Mucosa of stomach (tissue), 1 donor: ENCODE results near the gene CNDP1.
"Not testable (repeated sequence)": the region's sequence is repeated elsewhere in the genome, so short reads cannot be mapped to it uniquely, and the experiment has no call there.

Experiments used
- H3K27me3 ChIP-seq: one replicate; pipeline ENCODE4 v1.7.0; 2013; ENCODE audit warnings: mild to moderate bottlenecking, low read length; ENCODE audit not compliant: control insufficient read depth, insufficient read depth
- H3K36me3 ChIP-seq: one replicate; pipeline ENCODE4 v1.7.0; 2013; ENCODE audit warnings: low read length; ENCODE audit not compliant: control insufficient read depth, insufficient read depth
- H3K4me1 ChIP-seq: one replicate; pipeline ENCODE4 v1.7.0; 2013; ENCODE audit warnings: mild to moderate bottlenecking, low read length; ENCODE audit not compliant: control insufficient read depth, insufficient read depth
- H3K4me3 ChIP-seq: one replicate; pipeline ENCODE4 v1.7.0; 2013; ENCODE audit warnings: low read length
- H3K9ac ChIP-seq: one replicate; pipeline ENCODE4 v1.7.0; 2013; ENCODE audit warnings: mild to moderate bottlenecking, low read length, moderate library complexity
- H3K9me3 ChIP-seq: one replicate; pipeline ENCODE4 v1.7.0; 2013; ENCODE audit warnings: mild to moderate bottlenecking, low read length, moderate library complexity; ENCODE audit not compliant: control insufficient read depth
- donor health status: Pancreatic carcinoma.

Gene CNDP1

DNA sequence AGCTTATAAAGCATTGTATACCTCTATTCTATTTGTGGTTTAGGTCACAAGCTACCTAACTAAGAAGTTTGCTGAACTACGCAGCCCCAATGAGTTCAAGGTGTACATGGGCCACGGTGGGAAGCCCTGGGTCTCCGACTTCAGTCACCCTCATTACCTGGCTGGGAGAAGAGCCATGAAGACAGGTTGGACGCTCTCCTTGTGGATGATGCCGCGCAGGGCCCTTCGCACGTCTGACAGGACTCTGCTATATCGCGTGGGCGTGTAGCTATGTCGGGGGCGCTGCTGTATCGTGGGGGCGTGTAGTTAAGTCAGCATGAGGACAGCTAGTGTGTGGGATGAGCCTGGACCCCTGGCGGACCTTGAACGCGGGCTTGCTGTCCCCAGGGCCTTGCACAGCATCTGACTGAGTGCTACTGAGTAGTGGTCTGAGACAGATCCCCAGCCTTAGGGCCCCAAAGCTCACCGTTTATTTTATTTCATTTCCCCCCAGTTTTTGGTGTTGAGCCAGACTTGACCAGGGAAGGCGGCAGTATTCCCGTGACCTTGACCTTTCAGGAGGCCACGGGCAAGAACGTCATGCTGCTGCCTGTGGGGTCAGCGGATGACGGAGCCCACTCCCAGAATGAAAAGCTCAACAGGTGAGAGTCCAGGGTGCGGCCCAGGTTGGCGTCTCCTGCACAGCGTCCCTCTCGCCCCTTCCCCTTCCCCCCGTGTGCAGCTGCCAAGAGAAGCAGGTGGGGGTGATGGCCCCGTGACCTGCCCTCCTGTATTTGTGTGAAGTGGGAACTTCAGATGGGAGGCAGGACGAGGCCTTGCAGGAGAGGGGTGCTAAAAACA lies 15.6 kb upstream of the CNDP1 start:
- Histone ChIP-seq H3K36me3 (peaks cover 25% of the 10 kb centered on the region), H3K9me3 (no peaks in the 10 kb centered on the region), H3K4me3 (no peak overlapping the region), H3K9ac (no peak overlapping the region), H3K4me1 (peaks cover 7% of the 10 kb centered on the region), H3K27me3 (no peaks in the 10 kb centered on the region)

DNA sequence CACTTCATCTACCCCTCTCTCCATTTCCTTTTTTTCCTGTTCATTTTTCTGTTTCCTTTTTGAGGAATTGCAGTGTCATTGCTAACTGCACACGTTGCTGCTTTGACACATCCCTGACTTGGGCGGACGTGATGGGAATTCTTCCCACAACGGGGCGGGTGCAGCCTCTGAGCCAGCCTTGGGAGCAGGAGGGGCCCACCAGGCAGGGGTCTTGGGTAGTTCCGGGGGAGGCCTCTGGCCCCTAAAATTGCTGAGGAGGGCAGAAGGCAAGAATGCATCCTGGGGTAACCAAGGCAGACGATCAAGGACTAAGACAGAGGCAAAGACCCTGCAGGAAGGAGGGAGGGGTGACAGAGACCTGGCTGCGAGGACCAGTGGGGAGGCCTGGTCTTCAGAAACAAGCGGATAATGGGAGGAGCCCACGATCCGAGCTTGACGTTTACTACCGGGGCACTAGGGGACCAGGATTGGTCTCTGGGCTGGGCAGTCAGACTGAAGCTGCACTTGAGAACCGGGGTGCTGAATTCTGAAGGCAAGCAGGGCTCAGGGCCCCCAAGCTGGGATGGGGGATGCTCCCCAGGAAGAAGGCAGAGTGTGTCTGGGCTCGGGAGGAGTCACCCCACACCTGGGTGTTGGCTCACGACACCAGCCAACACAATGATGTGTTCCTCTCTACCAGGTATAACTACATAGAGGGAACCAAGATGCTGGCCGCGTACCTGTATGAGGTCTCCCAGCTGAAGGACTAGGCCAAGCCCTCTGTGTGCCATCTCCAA lies 14.8 kb upstream of the CNDP1 start:
- H3K4me1 ChIP-seq: peaks cover 7% of the 10 kb centered on the region
- H3K9ac ChIP-seq: no peak overlapping the region
- H3K36me3 ChIP-seq: peaks cover 25% of the 10 kb centered on the region
- H3K9me3 ChIP-seq: no peaks in the 10 kb centered on the region
- no peak overlapping the region for H3K4me3 ChIP-seq
- H3K27me3 ChIP-seq: no peaks in the 10 kb centered on the region

DNA sequence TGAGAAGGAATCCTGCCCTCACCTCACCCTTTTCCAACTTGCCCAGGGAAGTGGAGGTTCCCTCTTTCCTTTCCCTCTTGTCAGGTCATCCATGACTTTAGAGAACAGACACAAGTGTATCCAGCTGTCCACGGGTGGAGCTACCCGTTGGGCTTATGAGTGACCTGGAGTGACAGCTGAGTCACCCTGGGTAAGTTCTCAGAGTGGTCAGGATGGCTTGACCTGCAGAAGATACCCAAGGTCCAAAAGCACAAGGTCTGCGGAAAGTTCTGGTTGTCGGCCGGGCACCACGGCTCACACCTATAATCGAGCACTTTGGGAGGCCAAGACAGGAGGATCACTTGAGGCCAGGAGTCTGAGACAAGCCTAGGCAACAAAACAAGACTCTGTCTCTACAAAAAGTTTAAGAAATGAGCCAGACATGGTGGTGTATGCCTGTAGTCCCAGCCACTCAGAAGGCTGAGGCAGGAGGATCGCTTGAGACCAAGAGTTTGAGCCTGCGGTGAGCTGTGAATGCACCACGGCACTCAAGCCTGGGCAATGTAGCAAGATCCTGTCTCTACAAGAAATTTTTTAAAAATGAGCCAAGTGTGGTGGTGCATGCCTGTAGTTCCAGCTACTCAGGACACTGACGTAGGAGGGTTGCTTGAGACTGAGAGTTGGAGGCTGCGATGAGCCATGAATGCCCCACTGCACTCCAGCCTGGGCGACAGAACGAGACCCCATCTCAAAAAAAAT lies 14.0 kb upstream of the CNDP1 start:
- no peaks in the 10 kb centered on the region for H3K27me3 ChIP-seq
- peaks cover 8% of the 10 kb centered on the region for H3K4me1 ChIP-seq
- H3K36me3 ChIP-seq: peaks cover 25% of the 10 kb centered on the region
- no peak overlapping the region for H3K4me3 ChIP-seq
- H3K9ac ChIP-seq: no peak overlapping the region
- no peaks in the 10 kb centered on the region for H3K9me3 ChIP-seq

DNA sequence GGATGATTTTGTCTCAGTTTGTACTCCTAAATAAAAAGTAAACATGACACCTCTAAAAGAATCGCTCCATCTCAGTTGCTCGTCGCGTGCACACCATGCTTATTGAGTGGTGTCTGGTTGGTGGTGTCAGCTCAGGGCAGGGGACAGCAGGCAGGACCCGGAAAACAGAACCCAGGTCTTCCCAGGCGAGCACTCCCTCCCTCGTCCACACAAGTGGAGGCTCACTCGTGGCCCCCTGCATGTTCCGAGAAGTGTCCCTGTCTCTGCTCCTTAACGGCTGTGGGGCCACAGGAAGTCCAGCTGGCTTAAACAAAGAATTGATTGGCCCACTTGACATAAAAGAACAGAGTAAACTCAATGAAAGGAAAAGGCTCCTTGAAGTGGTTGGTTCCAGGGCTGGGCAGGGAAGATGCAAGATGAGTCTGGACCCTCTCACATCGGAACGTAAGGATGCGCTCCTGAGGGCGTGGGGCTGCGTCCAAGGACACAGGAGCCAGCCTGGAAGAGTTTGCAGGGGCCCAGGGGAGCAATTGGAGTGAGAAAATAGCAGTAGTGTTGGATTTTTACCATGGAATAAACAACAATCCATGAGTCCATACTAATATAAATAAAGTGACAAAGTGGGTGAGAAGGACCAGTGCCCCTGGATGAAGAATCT lies 13.1 kb upstream of the CNDP1 start:
- Histone ChIP-seq H3K36me3 (peaks cover 17% of the 10 kb centered on the region), H3K4me3 (no peak overlapping the region)

DNA sequence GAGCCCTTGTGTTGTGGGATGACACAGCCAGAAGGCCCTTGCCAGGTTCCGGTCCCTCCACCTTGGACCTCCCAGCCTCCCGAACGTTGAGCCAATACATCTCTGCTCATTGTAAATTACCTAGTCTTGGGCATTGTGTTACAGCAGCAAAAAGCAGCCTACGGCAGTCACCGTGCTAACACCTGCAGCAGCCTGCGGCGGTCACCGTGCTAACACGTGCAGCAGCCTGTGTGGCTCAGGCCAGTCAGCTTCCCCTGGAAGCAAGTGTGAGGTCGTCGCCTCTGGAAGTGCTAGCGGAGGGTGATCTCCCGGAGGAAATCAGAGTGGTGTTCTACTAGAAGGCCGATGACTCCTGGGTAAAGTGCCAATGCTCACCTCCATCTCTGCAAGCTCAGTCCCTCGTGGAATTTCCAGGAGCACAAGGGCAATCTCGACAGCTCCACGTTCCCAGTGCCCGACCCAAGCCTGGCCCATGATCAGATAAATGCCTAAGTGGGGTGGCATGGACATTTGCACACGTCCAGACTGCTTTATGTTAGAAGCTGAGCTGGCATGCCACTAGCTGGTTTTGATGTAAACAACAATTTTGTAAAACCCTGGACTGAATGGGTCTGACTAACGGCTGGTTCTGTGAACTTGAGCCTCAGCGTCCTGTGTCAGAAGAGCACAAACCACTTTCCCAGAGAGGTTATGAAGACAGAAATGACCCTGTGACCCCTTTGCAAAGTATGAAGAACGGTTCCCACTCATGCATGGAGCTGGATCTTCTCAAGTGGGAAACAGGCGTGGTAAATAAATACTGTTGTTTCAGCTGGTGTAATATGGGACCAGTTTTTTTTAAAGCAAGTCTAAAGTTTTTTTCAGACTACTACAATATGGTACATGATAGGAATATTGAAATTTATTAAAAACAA lies 11.4 kb upstream of the CNDP1 start:
- peaks cover 9% of the 10 kb centered on the region for H3K4me1 ChIP-seq
- H3K4me3 ChIP-seq: no peak overlapping the region
- H3K27me3 ChIP-seq: no peaks in the 10 kb centered on the region
- H3K9ac ChIP-seq: no peak overlapping the region
- no peaks in the 10 kb centered on the region for H3K9me3 ChIP-seq
- H3K36me3 ChIP-seq: peaks cover 13% of the 10 kb centered on the region

More for the DNA sequence above, 13.1 kb upstream of the CNDP1 start:
- Histone ChIP-seq H3K27me3 (no peaks in the 10 kb centered on the region), H3K4me1 (peaks cover 16% of the 10 kb centered on the region), H3K9ac (no peak overlapping the region), H3K9me3 (no peaks in the 10 kb centered on the region)

DNA sequence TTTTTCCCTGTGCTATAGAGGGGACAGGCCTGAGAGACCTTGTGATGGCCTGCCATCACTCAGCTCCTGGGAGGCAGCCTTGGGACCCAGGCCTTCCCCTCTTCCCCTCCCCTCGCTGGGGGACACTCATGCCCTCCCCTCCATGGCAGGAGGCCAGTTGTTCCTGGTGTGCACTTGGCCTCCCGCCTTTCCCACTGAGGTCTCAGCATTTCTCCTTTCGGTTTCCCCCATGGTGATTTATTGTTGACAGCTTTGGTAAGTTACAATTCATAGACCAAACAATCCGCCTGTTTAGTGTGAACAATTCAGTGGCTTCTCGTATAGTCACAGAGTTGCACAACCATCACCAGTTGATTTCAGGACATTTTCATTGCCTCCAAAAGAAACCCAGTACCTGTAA lies 10.2 kb upstream of the CNDP1 start:
- no peaks in the 10 kb centered on the region for H3K27me3 ChIP-seq
- H3K4me3 ChIP-seq: no peak overlapping the region
- no peak overlapping the region for H3K9ac ChIP-seq
- H3K4me1 ChIP-seq: peaks cover 9% of the 10 kb centered on the region
- no peaks in the 10 kb centered on the region for H3K9me3 ChIP-seq
- H3K36me3 ChIP-seq: peaks cover 10% of the 10 kb centered on the region

DNA sequence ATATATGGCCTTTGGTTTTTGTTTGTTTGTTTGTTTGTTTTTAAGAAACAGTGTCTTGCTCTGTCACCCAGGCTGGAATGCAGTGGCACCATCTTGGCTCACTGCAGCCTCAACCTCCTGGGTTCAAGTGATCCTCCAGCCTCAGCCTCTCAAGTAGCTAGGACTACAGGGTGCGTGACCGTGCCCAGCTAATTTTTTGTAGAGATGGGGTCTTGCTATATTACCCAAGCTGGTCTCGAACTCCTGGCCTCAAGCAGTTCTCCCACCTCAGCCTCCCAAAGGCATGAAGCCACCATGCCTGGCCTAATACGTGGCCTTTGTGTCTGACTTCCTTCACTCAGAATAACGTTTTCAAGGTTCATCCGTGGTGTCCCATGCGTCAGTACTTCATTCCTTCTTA lies 9.4 kb upstream of the CNDP1 start:
- not testable (repeated sequence) for H3K36me3 ChIP-seq, H3K4me3 ChIP-seq, H3K9ac ChIP-seq, H3K9me3 ChIP-seq, H3K4me1 ChIP-seq, H3K27me3 ChIP-seq

DNA sequence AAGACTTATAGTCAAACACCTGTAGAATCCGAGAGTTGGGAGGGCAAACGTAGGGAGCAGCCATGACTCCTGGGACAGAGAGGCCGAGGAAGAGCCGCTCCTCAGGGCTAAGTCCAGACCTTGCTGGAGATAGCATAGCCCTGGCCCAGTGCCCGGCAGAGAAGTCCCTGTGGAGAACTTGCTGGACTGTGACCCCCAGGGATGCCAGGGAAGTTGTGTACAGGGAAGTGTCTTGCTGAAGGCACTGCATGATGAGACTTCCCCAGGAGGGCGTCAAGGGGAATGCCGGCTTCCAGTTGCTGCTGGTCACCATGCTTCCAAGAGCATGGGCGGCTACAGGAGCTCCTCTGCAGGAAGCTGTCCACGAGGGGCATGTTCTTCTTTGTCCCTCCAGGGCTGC lies 8.6 kb upstream of the CNDP1 start:
- no peaks in the 10 kb centered on the region for H3K9me3 ChIP-seq
- H3K4me1 ChIP-seq: peaks cover 15% of the 10 kb centered on the region
- H3K27me3 ChIP-seq: no peaks in the 10 kb centered on the region
- no peak overlapping the region for H3K9ac ChIP-seq
- no peak overlapping the region for H3K4me3 ChIP-seq
- H3K36me3 ChIP-seq: no peaks in the 10 kb centered on the region

DNA sequence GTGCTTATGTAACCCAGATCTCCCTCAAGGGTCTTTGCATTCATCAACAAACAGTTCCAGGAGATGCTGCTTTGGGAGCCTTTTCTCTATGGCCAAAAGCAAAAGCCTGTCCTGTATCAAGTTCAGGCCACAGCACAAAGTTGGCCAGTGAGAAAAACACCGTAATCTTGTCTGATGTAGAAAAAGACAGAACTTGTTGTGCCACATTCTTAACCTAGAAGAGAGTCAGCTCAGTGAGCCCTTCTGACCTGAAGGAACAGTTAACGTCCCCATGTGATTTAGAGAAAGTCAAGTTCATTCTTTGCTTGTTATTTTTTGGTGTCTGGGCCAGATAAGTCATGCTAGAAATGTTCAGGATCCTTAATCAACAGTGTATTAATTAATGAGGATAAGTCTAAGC lies 7.8 kb upstream of the CNDP1 start:
- no peaks in the 10 kb centered on the region for H3K27me3 ChIP-seq
- no peaks in the 10 kb centered on the region for H3K9me3 ChIP-seq
- H3K36me3 ChIP-seq: no peaks in the 10 kb centered on the region
- no peak overlapping the region for H3K4me3 ChIP-seq
- peaks cover 17% of the 10 kb centered on the region for H3K4me1 ChIP-seq
- H3K9ac ChIP-seq: no peak overlapping the region

DNA sequence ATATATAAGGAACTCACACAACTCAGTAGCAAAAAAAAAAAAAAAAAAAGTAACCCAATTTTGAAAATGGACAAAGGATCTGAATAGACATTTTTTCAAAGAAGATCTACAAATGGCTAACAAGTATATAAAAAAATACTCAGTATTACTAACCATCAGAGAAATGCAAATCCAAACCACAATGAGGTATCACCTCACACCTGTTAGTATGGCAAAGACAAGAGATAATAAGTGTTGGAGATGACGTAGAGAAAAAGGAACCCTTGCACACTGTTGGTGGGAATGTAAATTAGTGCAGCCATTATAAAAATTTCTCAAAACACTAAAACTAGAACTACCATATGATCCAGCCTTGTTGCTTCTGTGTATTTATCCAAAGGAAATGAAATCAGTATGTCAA lies 5.8 kb upstream of the CNDP1 start:
- Histone ChIP-seq H3K4me1 (peaks cover 17% of the 10 kb centered on the region), H3K4me3 (no peak overlapping the region), H3K27me3 (no peaks in the 10 kb centered on the region), H3K9ac (no peak overlapping the region), H3K9me3 (no peaks in the 10 kb centered on the region), H3K36me3 (no peaks in the 10 kb centered on the region)

DNA sequence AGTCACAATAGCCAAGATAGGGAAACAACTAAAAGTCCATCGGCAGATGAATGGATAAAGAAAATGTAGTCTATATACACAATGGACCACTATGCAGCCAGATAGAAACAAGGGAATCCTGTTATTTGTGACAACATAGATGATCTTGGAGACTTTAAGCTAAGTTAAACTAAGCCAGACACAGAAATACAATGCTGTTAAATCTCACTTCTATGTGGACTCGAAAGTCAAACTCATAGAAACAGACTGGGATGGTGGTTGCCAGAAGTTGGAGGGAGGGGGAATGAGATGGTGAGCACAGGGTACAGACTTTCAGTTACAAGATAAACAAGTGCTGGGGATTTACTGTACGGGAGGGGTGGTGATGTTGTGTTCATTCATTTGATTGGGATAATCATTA lies 5.4 kb upstream of the CNDP1 start:
- Histone ChIP-seq H3K27me3 (no peaks in the 10 kb centered on the region), H3K4me1 (peaks cover 17% of the 10 kb centered on the region), H3K36me3 (no peaks in the 10 kb centered on the region), H3K9me3 (no peaks in the 10 kb centered on the region), H3K4me3 (no peak overlapping the region), H3K9ac (no peak overlapping the region)
